NT2/D1 (cell line): ENCODE results near the gene TK2.
"Not testable (repeated sequence)": the region's sequence is repeated elsewhere in the genome, so short reads cannot be mapped to it uniquely, and the experiment has no call there.

Experiments
- DNase-seq: peaks from one replicate; pipeline ENCODE4 v3.0.0-alpha.2; 2011; ENCODE audit warnings: low read depth, low spot score
- H3K27me3 ChIP-seq: 2 replicates; pipeline ENCODE4 v1.6.0; 2011; ENCODE audit warnings: mild to moderate bottlenecking; ENCODE audit not compliant: insufficient read length, insufficient read depth
- H3K36me3 ChIP-seq: 2 replicates; pipeline ENCODE4 v1.6.1; 2011; ENCODE audit warnings: mild to moderate bottlenecking, low read length, mixed read lengths; ENCODE audit not compliant: insufficient read depth, insufficient read length
- H3K4me1 ChIP-seq: 2 replicates; pipeline ENCODE4 v1.5.1; 2011; ENCODE audit not compliant: insufficient read depth, insufficient read length
- H3K4me3 ChIP-seq: 2 replicates; pipeline ENCODE4 v1.5.1; 2011; ENCODE audit warnings: low read depth; ENCODE audit not compliant: insufficient read length
- H3K9ac ChIP-seq: 2 replicates; pipeline ENCODE4 v1.6.0; 2011; ENCODE audit warnings: low read depth; ENCODE audit not compliant: insufficient read length
- H3K9me3 ChIP-seq: 2 replicates; pipeline ENCODE4 v1.5.1; 2011; ENCODE audit warnings: mild to moderate bottlenecking, low read length; ENCODE audit not compliant: insufficient read depth
- SUZ12 ChIP-seq: IDR thresholded peaks from 2 replicates; pipeline ENCODE4 v1.6.1; 2011; ENCODE audit not compliant: insufficient read length, insufficient read depth; ENCODE audit errors: extremely low read depth
- YY1 ChIP-seq: IDR thresholded peaks from 2 replicates; pipeline ENCODE4 v1.6.1; 2011; ENCODE audit not compliant: insufficient read length, insufficient read depth
- ZNF274 ChIP-seq: IDR thresholded peaks from 2 replicates; pipeline ENCODE4 v1.6.1; 2011; ENCODE audit warnings: mild to moderate bottlenecking, low read depth, low read length

TK2 gene

DNA sequence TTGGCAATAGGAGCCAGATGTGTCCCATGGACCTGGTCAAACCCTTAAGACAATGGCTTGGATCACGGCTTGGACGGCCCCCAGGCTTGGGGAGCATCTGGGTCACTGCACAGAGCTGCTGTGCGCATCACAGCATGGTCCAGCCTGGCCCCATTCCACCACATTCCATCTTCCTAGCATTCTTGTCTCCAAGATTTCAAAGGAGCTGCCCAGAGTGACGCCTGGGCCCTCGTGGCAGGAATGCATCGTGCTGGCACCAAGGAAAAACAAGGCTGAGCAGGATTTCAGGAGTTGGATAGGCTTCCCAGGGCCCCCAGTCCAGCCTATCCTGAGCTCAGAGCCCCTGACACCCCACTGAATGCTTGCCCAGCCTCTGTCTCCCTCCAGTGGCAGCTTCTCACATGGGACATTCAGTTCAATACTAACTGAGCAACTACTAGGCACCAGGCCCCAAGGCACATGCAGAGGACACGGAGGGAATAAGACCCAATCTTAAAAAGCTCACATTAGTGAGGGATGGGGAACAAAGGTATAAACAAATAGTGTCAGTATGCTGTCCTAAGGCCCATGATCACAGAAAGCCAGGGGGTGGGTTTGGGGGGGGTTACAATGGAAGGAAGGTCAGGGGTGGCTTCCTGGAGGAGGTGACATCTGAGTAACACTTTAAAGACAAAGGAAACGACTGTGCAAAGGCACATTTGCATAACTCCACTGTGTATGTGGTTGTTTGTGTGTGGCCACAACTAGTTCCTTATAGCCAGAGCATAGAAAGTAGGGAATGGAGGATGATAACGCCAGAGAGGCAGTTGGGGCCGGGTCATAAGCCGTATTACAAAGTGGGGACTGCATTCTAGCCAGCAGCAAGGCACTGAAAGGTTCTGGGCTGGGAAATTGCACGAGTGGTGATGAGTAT, 34.1 kb downstream of the TK2 start:
- no peak overlapping the region for H3K4me3 ChIP-seq
- peaks cover 4% of the 10 kb centered on the region for H3K36me3 ChIP-seq
- DNase-seq = no peak
- peaks cover 42% of the 10 kb centered on the region for H3K4me1 ChIP-seq
- no peak for TF ChIP-seq SUZ12
- TF ChIP-seq ZNF274 = no peak
- no peak for TF ChIP-seq YY1
- H3K9me3 ChIP-seq = peaks cover 4% of the 10 kb centered on the region; the same call in 1 of the 2 replicates
- H3K27me3 ChIP-seq = no peaks in the 10 kb centered on the region
- H3K9ac ChIP-seq = no peak overlapping the region

DNA sequence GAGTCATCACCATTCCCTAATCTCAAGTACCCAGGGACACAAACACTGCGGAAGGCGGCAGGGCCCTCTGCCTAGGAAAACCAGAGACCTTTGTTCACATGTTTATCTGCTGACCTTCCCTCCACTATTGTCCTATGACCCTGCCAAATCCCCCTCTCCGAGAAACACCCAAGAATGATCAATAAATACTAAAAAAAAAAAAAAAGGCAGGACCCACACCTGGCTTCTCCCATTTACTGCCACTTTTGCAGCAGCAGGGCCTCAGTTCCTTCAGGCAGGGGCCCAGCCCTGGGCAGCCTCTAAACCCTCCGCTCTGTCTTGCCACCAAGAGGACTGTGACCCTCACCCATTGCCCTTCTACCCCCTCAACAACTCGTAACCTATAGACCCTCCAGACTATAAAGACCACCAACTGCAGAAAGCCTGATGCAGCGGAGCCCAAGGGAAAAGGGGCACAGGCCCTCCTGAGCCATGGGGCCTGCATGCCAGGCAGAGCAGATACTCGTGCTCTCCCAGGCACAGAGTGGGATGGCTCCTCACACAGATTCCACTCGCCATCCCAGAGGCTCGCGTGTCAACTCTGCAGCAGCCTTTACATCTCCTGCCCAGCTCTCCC, 34.8 kb downstream of the TK2 start:
- H3K9ac ChIP-seq, H3K4me3 ChIP-seq, DNase-seq, H3K27me3 ChIP-seq, H3K9me3 ChIP-seq, H3K36me3 ChIP-seq: not testable (repeated sequence)
- H3K4me1 ChIP-seq = peaks cover 49% of the 10 kb centered on the region

DNA sequence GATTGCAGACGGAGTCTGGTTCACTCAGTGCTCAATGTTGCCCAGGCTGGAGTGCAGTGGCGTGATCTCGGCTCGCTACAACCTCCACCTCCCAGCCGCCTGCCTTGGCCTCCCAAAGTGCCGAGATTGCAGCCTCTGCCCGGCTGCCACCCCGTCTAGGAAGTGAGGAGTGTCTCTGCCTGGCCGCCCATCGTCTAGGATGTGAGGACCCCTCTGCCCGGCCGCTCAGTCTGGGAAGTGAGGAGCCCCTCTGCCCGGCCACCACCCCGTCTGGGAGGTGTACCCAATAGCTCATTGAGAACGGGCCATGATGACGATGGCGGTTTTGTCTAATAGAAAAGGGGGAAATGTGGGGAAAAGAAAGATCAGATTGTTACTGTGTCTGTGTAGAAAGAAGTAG, 35.5 kb downstream of the TK2 start:
- H3K9ac ChIP-seq, H3K4me3 ChIP-seq, H3K36me3 ChIP-seq, H3K27me3 ChIP-seq, H3K9me3 ChIP-seq, DNase-seq: not testable (repeated sequence)
- H3K4me1 ChIP-seq = peaks cover 48% of the 10 kb centered on the region

DNA sequence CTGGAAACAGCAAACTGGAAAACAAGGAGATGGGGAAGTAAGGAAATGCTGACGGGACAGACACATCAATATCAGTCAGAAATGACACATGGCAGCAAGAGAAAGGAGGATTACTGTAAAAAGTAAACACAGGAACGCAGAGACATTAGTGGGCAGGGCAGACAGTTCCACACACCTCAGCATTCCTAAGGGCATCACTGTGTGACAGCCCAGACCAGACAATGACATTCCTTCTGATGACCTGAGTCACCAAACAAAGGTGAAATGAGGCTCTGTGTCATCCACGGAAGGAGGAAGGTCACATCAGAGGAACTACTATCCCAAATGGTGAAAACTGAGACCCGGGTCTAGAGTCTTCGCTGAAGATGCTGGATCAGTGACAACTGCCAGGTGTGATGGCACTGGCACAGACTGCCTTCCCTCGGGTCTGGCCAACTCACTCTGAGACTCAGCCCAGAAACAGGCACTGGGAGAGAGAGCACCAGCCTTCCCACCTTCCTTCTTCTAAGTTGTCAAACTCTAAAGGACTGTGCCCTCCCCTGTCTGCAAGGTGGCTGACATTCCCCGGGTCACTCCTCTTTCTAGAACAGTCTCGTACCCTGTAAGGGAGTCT, 36.7 kb downstream of the TK2 start:
- Histone ChIP-seq H3K4me1 (peaks cover 48% of the 10 kb centered on the region), H3K36me3 (peaks cover 4% of the 10 kb centered on the region), H3K27me3 (no peaks in the 10 kb centered on the region), H3K9ac (no peak overlapping the region), H3K4me3 (no peak overlapping the region), H3K9me3 (peaks cover 4% of the 10 kb centered on the region; the same call in 1 of the 2 replicates)
- DNase-seq = no peak
- TF ChIP-seq ZNF274 (no peak), SUZ12 (no peak), YY1 (no peak)

DNA sequence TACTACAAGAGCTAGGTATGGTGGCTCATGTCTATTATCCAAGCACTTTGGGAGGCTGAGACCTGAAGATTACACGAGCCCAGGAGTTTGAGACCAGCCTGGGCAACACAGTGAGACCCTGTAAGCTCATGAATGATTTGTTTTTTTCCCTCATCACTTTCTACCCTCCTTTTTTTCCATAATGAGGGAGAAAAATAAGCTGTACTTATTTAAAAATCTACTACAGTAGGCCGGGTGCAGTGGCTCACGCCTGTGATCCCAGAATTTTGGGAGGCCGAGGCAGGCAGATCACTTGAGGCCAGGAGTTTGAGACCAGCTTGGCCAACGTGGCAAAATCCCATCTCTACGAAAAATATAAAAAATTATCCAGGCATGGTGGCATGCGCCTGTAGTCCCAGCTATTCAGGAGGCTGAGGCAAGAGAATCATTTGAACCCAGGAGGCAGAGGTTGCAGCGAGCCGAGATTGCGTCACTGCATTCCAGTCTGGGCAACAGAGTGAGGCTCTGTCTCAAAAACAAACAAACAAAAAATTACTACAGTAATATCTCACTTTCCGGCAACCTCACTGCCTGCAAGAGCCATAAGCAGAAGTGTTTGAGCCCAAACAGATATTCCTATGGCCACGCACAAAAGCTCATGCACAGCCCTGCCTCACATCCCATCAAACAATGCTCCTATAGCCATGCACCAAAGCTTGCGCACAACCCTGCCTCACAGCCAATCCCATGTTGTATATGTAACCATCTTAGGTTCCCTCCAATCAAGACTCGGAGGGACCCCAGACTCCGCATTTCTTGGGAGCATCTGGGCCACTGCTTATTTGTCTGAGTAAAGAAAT, 37.4 kb downstream of the TK2 start:
- peaks cover 45% of the 10 kb centered on the region for H3K4me1 ChIP-seq
- no peak for DNase-seq
- H3K27me3 ChIP-seq = no peaks in the 10 kb centered on the region
- H3K4me3 ChIP-seq = no peak overlapping the region
- TF ChIP-seq SUZ12 (no peak), YY1 (no peak), ZNF274 (no peak)
- H3K36me3 ChIP-seq = peaks cover 4% of the 10 kb centered on the region
- no peak overlapping the region for H3K9ac ChIP-seq
- peaks cover 4% of the 10 kb centered on the region; the same call in 1 of the 2 replicates for H3K9me3 ChIP-seq

DNA sequence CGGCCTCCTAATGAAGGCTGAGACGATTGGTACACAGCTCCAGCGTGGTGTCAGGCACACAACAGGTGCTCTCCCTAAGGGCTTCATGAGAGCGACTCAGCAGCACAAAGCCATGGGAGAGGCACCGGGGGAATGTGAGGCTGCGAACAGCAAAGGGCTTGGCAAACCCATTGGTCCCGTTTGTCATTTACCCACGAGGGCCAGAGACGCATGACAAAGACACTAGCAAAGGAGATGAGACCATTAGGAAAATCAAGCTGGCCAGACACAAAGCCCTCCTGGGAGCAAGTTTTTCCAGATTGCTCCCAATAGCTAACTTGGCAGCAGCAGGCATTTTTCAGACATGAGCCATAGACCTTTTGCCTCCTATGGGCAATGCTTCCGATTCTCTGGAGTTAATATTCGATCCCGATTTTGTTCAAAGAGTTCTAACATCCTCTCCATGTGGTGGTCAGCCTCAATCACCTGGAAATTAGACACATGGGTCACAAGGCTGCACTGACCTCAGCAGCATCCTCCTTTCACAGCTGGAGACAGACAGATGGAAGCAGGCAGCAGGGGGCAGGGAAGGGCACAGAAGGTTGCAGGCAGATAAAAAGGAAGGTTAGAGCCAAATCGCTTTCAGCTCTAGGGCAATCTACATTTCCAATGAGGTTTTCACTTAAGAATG, 38.2 kb downstream of the TK2 start:
- DNase-seq = peak; percentile 82
- H3K9ac ChIP-seq = no peak overlapping the region
- H3K36me3 ChIP-seq = peaks cover 4% of the 10 kb centered on the region
- TF ChIP-seq YY1 = no peak
- no peak for TF ChIP-seq SUZ12
- no peak for TF ChIP-seq ZNF274
- H3K9me3 ChIP-seq = peaks cover 4% of the 10 kb centered on the region; the same call in 1 of the 2 replicates
- no peaks in the 10 kb centered on the region for H3K27me3 ChIP-seq
- H3K4me1 ChIP-seq = peaks cover 39% of the 10 kb centered on the region
- H3K4me3 ChIP-seq = no peak overlapping the region
